NCI-H69 (cell line): ENCODE measurements around the gene IL17REL.
"Not testable (repeated sequence)": the region's sequence is repeated elsewhere in the genome, so short reads cannot be mapped to it uniquely, and the experiment has no call there.

Source experiments
- DNase-seq: peaks from one replicate; lab custom pipeline; 2025; lab: John Stamatoyannopoulos, UW

The IL17REL gene

DNA sequence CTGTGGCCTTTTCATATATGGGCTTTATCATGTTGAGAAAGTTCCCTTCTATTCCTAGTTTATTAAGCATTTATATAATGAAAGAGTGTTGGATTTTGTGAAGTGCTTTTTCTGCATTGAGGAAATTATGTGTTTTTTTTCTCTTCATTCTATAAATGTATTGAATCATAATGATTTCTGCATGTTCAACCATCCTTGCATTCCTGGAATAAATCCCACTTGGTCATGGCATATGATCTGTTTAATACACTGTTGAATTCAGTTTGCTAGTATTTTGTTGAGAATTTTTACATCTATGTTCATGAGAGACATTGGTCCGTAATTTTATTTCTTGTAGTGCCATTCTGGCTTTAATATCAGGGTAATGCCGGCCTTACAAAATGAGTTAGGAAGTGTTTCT, 26.2 kb downstream of the IL17REL start:
- DNase-seq, result no peak

DNA sequence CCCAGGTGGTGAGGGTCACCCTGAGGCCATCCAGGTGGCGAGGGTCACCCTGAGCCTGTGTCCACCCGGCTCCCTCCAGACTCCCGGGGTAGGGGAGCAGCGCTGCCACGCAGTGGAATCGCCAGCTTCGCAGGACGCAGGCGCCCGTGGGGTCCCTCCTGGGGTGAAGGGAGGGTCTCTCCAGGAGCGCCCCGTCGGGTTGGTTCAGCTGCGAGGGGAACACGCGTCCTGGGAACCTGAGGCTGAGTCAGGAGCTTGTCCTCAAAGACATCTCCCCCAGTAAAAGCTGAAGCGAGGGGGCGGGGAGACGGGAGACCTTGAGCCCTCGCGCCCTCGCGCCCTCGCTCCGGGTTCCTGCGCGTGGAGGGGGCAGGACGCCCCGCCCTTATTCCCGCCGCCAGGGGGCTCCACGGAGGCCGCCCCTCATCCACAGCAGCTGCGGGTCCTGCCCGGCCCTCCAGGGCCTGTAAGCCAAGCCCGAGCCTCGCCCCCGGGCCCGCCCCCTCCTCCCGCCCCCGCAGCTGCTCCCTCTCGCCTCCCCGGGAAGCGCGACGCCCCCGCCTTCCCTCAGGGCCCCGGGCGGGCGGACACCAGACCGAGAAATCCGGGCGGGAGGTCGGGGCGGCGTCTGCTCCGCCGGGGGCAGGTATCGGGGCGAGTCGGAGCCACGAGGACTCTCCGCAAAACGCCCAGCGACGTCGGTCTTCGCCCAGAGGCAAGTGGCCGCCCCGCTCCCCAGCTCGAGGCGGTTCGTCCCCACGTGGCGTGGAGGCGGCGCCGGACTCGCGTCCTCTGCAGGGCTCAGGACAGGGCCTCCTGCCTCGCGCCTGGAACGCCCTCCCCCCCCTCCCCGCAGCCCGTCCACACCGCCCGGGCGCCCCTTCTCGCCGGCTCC, 29.2 kb downstream of the IL17REL start:
- DNase-seq, result peak; percentile 74

DNA sequence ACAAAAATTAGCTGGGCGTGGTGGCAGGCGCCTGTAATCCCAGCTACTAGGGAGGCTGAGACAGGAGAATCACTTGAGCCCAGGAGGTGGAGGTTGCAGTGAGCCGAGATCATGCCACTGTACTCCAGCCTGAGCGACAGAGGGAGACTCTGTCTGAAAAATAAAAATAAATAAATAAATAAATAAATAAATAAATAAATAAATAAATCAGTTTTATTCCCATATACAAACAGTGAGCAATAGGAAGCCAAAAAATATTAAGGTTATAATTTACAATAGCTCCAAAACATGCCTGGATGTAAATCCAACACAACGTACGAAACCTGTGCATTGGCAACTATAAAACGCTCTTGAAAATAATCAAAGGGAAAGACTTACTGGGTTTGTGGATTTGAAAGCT, 30.8 kb downstream of the IL17REL start:
- DNase-seq, result not testable (repeated sequence)

DNA sequence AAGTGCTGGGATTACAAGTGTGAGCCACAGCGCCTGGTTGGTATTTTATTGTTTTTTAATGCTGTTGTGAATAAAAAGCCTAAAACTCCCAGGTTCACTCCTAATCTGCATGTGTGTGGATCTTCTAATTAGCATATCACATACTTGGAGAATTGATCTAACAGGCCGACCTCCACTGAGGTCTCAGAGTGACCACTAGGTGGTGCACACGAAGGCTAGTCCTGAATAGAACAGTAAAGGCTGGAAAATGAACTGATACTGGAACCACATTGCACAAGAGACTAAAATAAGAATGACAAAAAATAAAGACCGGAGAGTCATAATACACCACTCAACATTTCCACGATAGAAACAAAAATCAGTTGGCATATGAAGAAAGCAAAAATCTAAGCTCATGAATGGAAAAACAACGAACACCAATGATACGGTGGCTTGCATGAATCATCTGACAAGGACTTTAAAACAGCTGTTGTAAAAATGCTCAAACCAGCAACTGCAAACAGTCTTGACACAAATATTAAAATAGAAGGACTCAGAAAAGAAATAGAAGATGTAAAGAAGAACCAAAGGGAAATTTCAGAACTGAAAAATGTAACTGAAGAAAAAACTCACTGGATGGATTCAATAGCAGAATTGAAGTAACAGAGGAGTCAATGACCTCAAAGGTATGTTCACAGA, 32.8 kb downstream of the IL17REL start:
- peak; percentile 62 for DNase-seq

DNA sequence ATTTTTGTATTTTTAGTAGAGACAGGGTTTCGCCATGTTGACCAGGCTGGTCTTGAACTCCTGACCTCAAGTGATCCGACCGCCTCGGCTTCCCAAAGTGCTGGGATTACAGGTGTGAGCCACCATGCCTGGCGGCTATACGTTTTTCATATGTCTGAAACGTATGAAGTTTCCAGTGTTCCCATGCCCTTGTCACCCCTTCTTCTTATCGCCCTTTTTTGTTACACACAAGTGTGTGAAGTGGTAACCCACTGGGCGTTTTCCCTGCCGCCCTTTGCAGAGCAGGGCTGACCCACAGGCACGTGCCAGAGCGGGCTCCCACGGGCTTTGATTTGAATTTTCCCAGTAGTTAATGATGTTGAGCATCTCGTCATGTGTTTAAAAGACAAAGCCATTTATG, 35.0 kb downstream of the IL17REL start:
- DNase-seq, result no peak

DNA sequence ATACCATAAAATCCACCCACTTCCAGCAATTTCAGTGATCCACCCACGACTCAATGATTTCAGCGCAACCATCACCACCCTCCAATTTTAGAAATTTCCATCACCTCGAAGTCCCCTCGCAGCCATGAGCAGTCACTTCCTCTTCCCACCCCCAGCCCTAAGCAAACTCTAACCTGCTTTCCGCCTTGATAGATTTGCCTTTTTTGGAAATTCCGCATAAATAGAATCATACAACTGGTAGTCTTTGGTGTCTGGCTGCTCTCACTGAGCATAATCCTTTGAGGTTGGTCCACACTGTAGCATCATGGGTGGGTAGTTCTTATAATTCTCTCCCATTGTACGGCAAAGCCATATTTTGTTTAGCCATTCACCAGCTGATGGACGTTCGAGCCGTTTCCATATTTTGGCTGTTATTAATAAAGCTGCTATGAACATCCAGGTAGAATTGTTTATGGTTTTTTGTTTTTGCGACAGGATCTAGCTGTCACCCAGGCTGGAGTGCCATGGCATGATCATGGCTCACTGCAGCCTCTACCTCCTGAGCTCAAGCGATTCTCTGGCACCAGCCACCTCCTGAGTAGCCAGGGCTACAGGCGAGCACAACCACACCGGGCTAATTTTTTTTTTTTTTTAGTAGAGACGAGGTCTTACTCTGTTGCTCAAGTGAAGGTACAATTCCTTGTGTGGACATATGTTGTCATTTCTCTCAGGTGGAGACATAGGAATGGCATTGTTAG, 36.0 kb downstream of the IL17REL start:
- DNase-seq, result peak; percentile 15

DNA sequence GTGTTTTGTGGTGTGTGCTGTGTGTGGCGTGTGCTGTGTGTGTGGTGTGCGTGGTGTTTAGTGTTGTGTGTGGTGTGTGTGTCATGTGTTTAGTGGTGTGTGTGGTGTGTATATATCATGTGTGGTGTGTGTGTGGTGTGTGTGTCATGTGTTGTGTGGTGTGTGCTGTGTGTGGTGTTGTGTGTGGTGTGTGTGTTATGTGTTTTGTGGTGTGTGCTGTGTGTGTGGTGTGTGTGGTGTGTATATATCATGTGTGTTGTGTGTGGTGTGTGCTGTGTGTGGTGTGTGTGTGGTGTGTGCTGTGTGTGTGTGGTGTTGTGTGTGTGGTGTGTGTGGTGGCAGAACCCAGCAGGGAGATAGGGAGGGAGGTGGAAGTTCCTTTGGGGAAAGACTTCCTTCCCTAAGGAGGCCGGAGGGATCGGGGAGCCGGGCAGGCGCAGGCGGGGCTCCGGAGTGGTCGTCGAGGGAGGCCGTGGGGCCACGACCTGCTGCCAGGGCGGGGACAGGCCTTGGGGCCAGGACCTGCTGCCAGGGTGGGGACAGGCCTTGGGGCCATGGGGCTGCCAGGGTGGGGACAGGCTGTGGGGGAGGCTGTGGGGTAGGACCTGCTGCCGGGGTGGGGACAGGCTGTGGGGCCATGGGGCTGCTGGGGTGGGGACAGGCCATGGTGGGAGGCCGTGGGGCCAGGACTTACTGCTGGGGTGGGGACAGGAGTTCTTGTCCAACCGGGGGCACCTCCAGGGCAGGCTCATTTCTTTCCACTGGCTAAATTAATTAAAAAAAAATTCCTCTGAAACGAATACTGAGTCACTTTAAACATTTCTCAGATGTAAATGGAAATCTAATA, 36.8 kb downstream of the IL17REL start:
- no peak for DNase-seq

DNA sequence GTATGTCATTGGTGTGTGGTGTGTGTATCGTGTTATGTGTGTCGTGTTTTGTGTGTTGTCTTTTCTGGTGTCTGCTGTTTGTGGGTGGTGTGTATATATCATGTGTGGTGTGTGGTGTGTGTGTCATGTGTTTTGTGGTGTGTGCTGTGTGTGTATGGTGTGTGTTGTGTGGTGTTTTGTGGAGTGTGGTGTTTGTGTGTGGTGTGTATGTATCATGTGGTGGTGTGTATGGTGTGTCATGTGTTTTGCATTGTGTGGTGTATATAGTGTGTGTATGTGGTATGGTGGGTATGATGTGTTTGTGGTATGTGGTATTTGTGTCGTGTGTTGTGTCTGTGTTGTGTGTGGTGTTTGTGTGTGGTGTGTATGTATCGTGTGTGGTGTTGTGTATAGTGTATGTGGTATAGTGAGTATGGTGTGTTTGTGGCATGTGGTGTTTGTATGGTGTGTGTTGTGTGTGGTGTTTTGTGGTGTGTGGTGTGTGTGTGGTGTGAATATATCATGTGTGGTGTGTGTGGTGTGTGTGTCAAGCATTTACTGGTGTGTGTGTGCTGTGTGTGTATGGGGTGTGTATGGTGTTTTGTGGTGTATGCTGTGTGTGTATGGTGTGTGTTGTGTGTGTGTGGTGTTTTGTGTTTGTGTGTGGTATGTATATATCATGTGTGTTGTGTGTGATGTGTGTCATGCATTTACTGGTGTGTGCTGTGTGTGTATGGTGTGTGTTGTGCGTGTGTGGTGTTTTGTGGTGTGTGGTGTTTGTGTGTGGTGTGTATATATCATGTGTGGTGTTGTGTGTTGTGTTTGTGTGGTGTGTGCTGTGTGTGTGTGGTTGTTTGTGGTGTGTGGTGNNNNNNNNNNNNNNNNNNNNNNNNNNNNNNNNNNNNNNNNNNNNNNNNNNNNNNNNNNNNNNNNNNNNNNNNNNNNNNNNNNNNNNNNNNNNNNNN, 39.3 kb downstream of the IL17REL start:
- no peak for DNase-seq

DNA sequence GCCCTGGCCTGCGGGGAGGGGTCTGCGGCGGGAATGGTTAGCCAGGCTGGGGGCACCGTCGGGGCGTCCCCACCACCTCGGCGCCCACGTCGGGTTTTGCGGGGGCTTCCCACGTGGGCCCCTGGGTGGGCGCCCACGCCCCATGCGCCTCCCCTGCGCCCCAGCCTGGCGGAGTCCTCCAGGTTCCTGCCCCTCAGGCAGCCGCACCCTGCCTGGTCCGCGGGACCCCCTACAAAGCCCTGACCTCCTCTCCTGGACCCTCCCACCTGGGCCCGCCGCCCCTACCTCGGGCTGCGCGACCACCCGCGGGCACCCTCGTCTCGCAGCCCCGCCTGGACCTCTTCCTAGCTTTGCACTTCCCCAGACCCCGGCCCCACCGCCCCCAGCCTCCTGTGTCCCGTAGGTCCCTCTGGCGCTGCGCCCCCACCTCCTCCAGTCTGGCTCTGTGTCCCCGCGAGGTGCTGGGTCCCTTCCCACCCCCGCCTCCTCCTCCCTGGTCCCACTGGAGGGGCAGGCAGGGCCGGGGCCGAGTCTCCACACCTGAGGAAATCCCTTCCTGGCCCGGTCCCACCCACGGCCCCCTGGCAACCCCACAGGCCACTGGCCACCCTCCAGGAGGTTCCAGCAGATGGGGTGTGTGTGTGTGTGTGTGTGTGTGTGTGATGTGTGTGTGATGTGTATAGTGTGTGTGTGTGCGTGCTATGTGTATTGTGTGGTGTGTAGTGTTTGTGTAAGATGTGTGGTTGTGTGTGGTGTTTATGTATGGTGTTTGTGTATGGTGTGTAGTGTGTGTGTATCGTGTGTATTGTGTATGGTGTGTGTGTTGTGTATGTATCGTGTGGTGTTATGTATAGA, 40.2 kb downstream of the IL17REL start:
- DNase-seq, result no peak

DNA sequence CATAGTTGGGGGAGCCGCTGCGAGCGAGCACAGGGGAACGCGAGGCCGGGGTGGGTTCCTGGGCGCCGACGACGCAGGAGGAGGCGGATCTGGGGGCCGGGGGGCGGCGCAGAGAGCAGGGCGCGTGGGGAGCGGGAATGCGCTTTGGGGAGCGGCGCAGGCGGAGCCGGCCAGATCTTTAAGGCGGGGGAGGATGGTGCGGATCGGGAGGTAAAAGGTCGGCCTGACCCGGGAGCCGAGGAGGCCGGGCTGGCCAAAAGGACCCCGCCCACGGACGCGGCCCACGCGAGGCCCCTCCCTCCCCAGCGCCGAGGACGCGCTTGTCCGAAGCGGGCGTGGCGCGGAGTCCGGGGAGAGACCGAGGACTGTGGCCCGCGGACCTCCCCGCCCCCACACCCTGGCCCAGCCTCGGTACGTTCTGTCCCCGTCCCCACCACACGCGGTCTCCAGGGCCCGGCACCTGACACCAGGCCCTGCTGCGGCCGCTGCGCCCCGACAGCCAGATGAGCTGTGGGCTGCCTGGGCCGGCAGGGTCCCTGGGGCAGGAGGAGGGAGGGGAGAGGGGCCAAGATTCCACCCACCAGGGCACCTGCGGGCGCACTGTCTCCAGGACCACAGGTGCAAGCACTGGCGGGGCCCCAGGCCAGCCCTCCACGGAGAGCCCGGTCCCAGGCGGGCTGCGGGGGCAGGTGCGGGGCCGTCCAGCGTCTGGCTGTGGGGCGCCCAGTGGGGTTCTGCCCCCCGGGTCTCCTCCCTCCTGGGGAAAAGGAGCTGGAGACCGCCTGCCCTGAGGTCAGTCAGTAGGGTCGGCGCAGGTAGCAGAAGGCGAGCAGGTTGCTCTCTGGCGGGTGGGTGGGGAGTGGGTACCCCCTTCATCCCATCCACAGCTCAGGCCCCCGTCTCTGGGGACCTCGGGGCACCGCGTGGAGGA, 41.1 kb downstream of the IL17REL start:
- DNase-seq, result peak; percentile 75

DNA sequence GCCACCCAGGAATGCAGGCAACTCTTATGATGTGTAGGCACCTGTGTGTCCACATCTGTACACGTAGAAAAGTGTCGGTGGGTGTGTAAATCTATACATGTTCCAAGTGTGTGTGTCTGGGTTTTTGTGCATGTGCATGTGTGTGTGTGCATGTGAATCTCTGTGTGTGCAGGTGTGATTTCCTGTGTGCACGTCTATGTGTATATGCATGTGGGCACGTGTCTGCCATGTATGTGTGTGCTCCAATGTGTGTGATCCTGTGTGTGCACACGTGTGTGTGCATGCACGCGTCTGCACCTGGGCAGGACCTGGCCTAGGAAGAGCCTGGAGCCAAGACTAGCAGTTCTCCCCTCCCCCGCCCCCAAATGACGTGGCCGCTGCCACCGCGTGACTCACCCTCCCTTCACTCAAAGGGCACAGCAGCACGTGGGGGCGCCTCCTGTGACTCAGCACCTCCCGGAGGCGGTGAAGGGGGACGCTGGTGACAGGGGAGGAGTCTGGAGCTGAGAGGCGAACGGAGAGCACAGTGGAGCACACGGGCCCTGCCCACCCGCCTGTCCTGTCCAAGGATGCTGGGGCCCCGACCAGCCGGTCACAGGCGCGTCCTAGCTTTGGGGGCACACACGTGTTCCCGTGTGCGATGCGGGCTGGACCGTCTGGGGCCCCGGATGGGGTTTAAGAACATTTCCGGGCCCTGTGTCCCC, 41.9 kb downstream of the IL17REL start:
- DNase-seq, result peak; percentile 97

DNA sequence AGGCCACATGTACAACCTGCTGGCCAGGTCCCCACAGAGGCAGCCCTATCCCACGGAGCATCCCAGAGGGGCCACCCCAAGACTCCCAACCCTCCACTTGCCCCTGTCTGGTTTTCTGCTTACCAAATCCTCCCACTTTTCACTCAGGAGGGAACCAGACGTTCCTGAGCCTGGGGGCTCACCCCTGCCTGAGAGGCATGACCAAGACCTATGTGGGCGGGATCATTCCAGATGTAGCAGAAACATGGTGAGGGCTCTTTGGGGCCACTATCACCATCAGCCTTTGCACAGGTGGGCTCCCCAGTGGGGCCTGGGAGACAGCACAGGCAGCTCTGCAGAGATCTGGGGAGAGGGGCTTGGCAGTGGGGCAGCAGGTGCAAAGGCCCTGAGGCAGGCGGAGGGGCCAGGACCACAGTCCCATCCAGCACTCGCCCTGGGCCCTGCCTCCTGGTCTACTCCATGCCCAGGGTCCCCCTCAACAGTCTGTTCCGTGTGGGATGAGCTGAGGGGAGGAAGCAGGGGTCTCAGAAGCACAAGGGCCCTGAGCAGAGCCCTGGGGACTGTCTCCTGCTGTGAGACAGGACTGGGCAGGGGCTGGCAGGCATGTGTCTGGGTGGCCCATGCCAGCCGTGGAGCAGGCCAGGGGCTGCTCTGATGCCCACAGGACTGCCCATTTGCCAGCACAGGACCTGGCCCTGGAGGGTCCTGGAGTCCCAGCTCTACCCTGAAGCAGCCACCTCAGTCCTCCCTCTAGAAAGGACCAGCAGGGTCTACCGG, 42.6 kb downstream of the IL17REL start:
- DNase-seq, result no peak

DNA sequence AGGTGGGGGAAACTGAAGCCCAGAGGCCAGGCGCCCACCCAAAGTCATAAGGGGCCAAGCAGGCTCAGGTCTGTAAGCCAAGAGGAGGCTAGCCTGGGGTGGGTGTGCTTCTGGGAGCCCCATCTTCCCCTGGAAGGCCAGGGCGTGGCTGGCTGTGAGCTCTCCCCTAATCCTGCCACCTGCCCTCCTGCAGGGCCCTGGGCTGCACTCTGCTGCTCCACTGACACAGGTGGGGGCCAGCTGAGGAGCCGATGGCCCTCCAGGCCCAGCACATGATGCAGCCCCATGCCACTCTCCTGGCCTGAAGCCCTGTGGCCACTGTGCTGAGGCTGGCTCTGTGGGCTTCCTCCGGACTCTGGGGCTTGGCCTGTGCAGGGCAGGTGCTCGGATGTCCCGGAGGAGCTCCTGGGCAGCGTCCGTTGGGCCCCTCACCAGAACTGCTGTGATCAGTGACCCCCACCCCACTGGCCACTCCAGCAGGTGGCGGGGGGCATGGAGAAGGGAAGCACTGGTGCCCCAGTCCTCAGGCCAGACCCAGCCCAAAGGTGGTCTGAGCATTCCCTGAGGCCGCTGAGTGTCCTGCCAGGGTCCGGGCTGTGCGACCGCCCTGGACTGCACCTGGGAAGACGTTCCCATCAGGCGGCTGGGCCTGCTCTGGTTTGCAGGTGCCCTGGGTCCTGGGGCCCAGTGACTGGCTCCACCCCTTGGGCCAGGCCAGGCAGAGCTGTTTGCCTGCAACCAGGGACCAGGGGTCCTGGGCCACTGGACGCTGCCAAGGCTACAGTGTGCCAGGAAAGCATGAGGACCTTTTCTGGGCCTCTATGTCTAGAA, 43.5 kb downstream of the IL17REL start:
- no peak for DNase-seq

DNA sequence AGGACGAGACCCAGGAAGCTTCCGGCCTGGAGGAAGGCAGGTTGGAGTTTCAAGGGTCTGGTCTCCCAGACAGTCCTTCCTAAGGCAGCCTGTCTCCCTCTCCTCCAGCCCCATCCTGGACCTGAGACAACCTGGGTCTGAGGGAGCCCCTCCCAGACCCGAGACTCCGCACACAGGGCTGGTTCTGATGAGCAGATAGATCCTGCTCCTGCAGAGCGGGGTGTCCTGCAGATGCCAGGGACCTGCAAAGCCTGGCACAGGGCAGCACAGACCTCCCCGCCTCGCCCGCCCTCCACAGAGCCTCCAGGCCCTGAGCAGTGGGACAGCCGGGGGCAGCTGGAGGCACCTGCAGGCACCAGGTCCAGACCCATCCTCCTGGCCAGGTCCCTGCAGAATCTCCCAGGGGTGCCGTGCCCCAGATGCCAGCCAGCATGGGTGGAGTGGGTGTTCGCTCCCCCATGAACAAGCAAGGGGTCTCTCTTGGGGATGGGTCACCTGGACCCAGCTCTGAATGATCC, 44.2 kb downstream of the IL17REL start:
- no peak for DNase-seq

DNA sequence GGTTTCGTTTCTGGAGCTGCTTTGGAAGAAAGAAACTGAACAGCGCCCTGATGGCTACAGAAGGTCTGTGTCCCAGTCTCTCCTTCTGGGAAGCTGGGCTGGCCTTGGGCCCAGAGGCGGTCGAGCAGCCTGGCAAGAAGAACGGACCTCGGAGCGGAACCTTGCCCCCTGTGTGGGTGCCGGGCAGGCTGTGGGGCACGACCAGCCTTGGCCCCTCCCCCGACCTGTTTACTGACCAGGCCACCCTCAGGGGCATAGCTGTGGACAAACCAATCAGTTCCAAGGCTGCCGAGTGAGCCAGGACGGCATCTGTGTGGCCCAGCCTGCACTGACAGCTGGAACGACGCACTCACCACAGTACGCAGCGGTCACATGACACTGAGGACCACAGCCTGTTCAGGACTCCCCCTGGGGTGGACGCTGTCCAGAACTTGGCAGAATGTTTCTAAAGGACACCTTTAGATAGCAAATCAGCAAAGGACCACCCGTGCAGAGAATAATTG, 44.8 kb downstream of the IL17REL start:
- DNase-seq, result no peak
